GM12878 (cell line): Measurements from ENCODE around the gene TAF3. TPM values are rescaled to one million over a fixed set of nuclear protein-coding genes. Genes with fewer than 3 reads are reported as not detected.

Source experiments
- ATAC-seq: fragments of 200-7000 bp; cut with Tn5 transposase; 3 replicates; pipeline ENCODE4 v1.9.1; 2020; ENCODE audit warnings: mild to moderate bottlenecking, moderate library complexity
- BruUV-seq: library from RNA; stranded (reverse); fragments of 400-500 nt; replicated peaks from 2 replicates; lab custom pipeline; 2021; lab: Mats Ljungman, UMichigan
- CTCF ChIA-PET: fragments of 300-600 bp; sonication (Branson Sonifier 250); formaldehyde crosslinking; extraction: SDS; loops from one replicate; lab custom pipeline; 2021; ENCODE audit warnings: inconsistent platforms; lab: Yijun Ruan, JAX
- POLR2A ChIA-PET: fragments of 350-600 bp; formaldehyde crosslinking; extraction: SDS; loops from one replicate; lab custom pipeline; 2021; ENCODE audit warnings: inconsistent platforms; lab: Charles Lee
- RAD21 ChIA-PET: fragments of 300-600 bp; sonication (Branson Sonifier 250); formaldehyde crosslinking; loops from one replicate; lab custom pipeline; 2023; ENCODE audit warnings: antibody characterized with exemption; ENCODE audit not compliant: unreplicated experiment; lab: Charles Lee
- SMC1A ChIA-PET: fragments of 300-600 bp; sonication (Branson Sonifier 250); formaldehyde crosslinking; loops from one replicate; lab custom pipeline; 2023; ENCODE audit not compliant: unreplicated experiment, uncharacterized antibody; lab: Charles Lee
- DNase-seq: peaks from one replicate; pipeline ENCODE4 v3.0.0-alpha.2; 2011; ENCODE audit warnings: low read depth, low spot score
- FAIRE-seq: peaks from 3 replicates; lab custom pipeline; 2011; peaks lifted over from hg19 to GRCh38; lab: Jason Lieb, UNC
- H2AFZ ChIP-seq: 2 replicates; pipeline ENCODE4 v1.6.0; 2011; ENCODE audit warnings: low read depth, low read length, control low read depth; ENCODE audit not compliant: control insufficient read depth
- H3K27ac ChIP-seq: 2 replicates; pipeline ENCODE4 v1.5.1; 2011; ENCODE audit warnings: control low read depth; ENCODE audit not compliant: control insufficient read depth, insufficient read depth
- H3K27me3 ChIP-seq, 2 experiments: replicated peaks in 1 of 2; 2 replicates each; pipeline versions ENCODE4 v1.6.0 to v1.6.1; 2011; ENCODE audit warnings: low read length in 1 of 2; ENCODE audit not compliant: control insufficient read depth in 2 of 2, insufficient read depth in 2 of 2
- H3K36me3 ChIP-seq, 2 experiments: 2 replicates each; pipeline ENCODE4 v1.5.1; 2011; ENCODE audit warnings: low read length in 1 of 2; ENCODE audit not compliant: control insufficient read depth in 2 of 2, insufficient read depth in 2 of 2
- H3K4me1 ChIP-seq: 2 replicates; pipeline ENCODE4 v1.6.1; 2011; ENCODE audit warnings: mild to moderate bottlenecking, low read length, moderate library complexity, mixed read lengths; ENCODE audit not compliant: control insufficient read depth, insufficient read depth
- H3K4me2 ChIP-seq: 2 replicates; pipeline ENCODE4 v1.6.0; 2011; ENCODE audit warnings: control low read depth; ENCODE audit not compliant: control insufficient read depth, insufficient read depth
- H3K4me3 ChIP-seq: fragments of 200-600 bp; sonication (generic); 2 replicates; pipeline ENCODE4 v1.5.1; 2016
- H3K79me2 ChIP-seq: 2 replicates; pipeline ENCODE4 v1.6.0; 2011; ENCODE audit warnings: low read length; ENCODE audit not compliant: control insufficient read depth, insufficient read depth
- H3K9ac ChIP-seq: 2 replicates; pipeline ENCODE4 v1.8.0; 2011; ENCODE audit warnings: low read length, control low read depth, mixed read lengths; ENCODE audit not compliant: control insufficient read depth, insufficient read depth
- H3K9me3 ChIP-seq: replicated peaks from 3 replicates; pipeline ENCODE4 v1.5.1; 2011; ENCODE audit warnings: mild to moderate bottlenecking, low read length; ENCODE audit not compliant: control insufficient read depth, insufficient read depth
- H4K20me1 ChIP-seq: 2 replicates; pipeline ENCODE4 v1.6.0; 2011; ENCODE audit not compliant: control insufficient read depth, insufficient read depth
- EGR1 ChIP-seq, 2 experiments: IDR thresholded peaks; 1 replicate in 1 of 2; 2 replicates in 1 of 2; pipeline ENCODE4 v1.6.1; 2011 to 2012; ENCODE audit warnings: low read depth in 2 of 2, low read length in 2 of 2, borderline replicate concordance in 1 of 2, mild to moderate bottlenecking in 1 of 2, moderate library complexity in 1 of 2
- ESRRA ChIP-seq: IDR thresholded peaks from 2 replicates; pipeline ENCODE4 v1.6.1; 2012; ENCODE audit warnings: mild to moderate bottlenecking, low read length, improper control_type of control experiment
- IKZF2 ChIP-seq, 2 experiments: fragments of 450-650 bp; IDR thresholded peaks; 2 replicates each; pipeline ENCODE4 v1.6.1; 2017; ENCODE audit warnings: mild to moderate bottlenecking in 2 of 2, moderate library complexity in 2 of 2
- POLR2A ChIP-seq: IDR thresholded peaks from 2 replicates; pipeline ENCODE4 v1.6.1; 2011; ENCODE audit warnings: low read depth, mild to moderate bottlenecking, low read length
- WGBS: methylation state at CpG from one replicate; pipeline ENCODE4 v1.1.6; 2016; ENCODE audit warnings: low lambda C conversion rate; ENCODE audit not compliant: insufficient replicate concordance, insufficient coverage; ENCODE audit errors: missing lambda C conversion rate; 5-methylcytosine and 5-hydroxymethylcytosine counted together
- in situ Hi-C: fragments of 300-500 bp; cut with MboI; formaldehyde crosslinking; loops from 9 replicates; pipeline ENCODE4 v1.14.3; 2018; ENCODE audit warnings: mixed read lengths
- intact Hi-C: fragments of 100-400 bp; cut with micrococcal nuclease; formaldehyde crosslinking; loops from one replicate; pipeline ENCODE4 v1.14.2; 2022; ENCODE audit not compliant: unreplicated experiment
- polyA plus RNA-seq, 11 experiments: library from polyadenylated mRNA; depleted of rRNA in 4 of 11; unstranded in 6 of 11; stranded (reverse) in 5 of 11; fragments of >200 nt; fragmentation: Nextera tagmentation in 4 of 11; fragmentation: Illumina TruSeq in 1 of 11; extraction: Ambion mirVana in 4 of 11; extraction: Trizol in 1 of 11; gene quantifications; 1 replicate in 1 of 11; 2 replicates in 10 of 11; pipeline versions ENCODE4 v1.2.1 to v1.2.3, GENCODE V29; 2011 to 2016; ENCODE audit warnings: inconsistent platforms in 2 of 11, missing spikeins in 2 of 11, low read depth in 1 of 11
- total RNA-seq, 4 experiments: library from RNA; depleted of rRNA in 3 of 4; stranded (reverse); fragments of >200 nt in 3 of 4; fragmentation: Illumina TruSeq in 1 of 4; extraction: Trizol in 1 of 4; gene quantifications; 2 replicates each; pipeline versions ENCODE4 v1.2.1 to v1.2.3, GENCODE V29; 2013 to 2021
- TF ChIP-seq, protein P1 (sequence below): IDR thresholded peaks from 2 replicates; pipeline ENCODE4 v1.6.1; 2012; ENCODE audit warnings: low read depth, low read length, improper control_type of control experiment
- TF ChIP-seq, protein P2 (sequence below): fragments of 450-650 bp; conservative IDR thresholded peaks from 2 replicates; pipeline ENCODE4 v1.6.1; 2017; ENCODE audit warnings: mild to moderate bottlenecking, moderate library complexity

The TAF3 gene
- total and polyA plus RNA-seq, 10 of the 15 experiments (the other 5 are each of a cell fraction or from before 2014, with no cell fraction given) = 2.0 to 10.1 (median 3.7) TPM

DNA sequence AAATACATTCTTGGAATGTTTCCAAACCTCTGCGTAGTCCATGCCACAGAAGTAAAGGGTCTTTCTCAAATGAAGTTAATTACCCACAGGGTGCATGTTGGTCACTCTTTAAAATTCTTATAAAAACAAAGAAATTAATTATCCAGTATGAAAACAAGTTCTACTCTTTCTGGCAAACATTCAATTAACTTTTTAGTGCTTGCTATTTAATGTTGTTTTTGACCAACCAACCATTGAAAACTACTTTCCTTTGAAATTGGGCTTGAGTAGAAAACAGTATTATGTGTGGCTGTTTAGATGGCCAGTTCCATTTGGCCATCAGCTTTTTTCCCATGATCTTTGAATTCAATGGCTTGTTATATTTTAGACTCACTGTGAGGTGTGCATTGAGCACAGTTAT lies 83.0 kb downstream of the TAF3 start:
- ChIA-PET RAD21 (no interaction called here), CTCF (no interaction called here), POLR2A (interaction anchor here (0.6 kb wide), 1 partner anchor 10 kb away, joined by 3 read pairs; no protein-coding TSS in a partner anchor), SMC1A (no interaction called here)
- intact Hi-C loops (no loop called here), in situ Hi-C loops (no loop called here)
- no peak overlapping the region for H3K9ac ChIP-seq
- BruUV-seq = no TSS peak
- H3K4me1 ChIP-seq = no peaks in the 10 kb centered on the region
- no peak for FAIRE-seq
- WGBS = 100% methylated on average over 1 of the region's 1 CpG
- H3K4me2 ChIP-seq = no peak overlapping the region
- no peaks in the 10 kb centered on the region for H4K20me1 ChIP-seq
- no peak for DNase-seq
- no peaks in the 10 kb centered on the region; the same call in 1 of the 2 replicates for H3K79me2 ChIP-seq
- TF ChIP-seq ESRRA (no peak), IKZF2 (IDR thresholded peaks at IDR 0.05) (no peak), POLR2A (no peak), EGR1 (IDR thresholded peaks at IDR 0.05; ENCODE audit: borderline replicate concordance in 1 of 2, low read depth in 2 of 2, low read length in 2 of 2) (no peak)
- TF ChIP-seq, protein P1, sequence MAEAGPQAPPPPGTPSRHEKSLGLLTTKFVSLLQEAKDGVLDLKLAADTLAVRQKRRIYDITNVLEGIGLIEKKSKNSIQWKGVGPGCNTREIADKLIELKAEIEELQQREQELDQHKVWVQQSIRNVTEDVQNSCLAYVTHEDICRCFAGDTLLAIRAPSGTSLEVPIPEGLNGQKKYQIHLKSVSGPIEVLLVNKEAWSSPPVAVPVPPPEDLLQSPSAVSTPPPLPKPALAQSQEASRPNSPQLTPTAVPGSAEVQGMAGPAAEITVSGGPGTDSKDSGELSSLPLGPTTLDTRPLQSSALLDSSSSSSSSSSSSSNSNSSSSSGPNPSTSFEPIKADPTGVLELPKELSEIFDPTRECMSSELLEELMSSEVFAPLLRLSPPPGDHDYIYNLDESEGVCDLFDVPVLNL = no peak
- TF ChIP-seq, protein P2, sequence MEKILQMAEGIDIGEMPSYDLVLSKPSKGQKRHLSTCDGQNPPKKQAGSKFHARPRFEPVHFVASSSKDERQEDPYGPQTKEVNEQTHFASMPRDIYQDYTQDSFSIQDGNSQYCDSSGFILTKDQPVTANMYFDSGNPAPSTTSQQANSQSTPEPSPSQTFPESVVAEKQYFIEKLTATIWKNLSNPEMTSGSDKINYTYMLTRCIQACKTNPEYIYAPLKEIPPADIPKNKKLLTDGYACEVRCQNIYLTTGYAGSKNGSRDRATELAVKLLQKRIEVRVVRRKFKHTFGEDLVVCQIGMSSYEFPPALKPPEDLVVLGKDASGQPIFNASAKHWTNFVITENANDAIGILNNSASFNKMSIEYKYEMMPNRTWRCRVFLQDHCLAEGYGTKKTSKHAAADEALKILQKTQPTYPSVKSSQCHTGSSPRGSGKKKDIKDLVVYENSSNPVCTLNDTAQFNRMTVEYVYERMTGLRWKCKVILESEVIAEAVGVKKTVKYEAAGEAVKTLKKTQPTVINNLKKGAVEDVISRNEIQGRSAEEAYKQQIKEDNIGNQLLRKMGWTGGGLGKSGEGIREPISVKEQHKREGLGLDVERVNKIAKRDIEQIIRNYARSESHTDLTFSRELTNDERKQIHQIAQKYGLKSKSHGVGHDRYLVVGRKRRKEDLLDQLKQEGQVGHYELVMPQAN = no peak
- peaks cover 0 to 1% of the 10 kb centered on the region in 2 experiments; a peak in 2 of 4 replicates for H3K36me3 ChIP-seq
- H3K27me3 ChIP-seq = no peaks in the 10 kb centered on the region
- no peak overlapping the region for H3K27ac ChIP-seq
- ATAC-seq = no peak
- no peak overlapping the region for H3K4me3 ChIP-seq
- no peak overlapping the region for H2AFZ ChIP-seq
- H3K9me3 ChIP-seq = no peaks in the 10 kb centered on the region
